Duodenal mucosa (tissue), 2 donors: ENCODE data around the gene CDH8.

Source experiments
- H3K27ac ChIP-seq: one replicate; pipeline ENCODE4 v1.7.0; 2013; ENCODE audit warnings: low read depth, low read length
- H3K27me3 ChIP-seq, 2 donors: one replicate each; pipeline ENCODE4 v1.7.0; 2013; ENCODE audit warnings: low read length in 2 of 2, control low read depth in 1 of 2; ENCODE audit not compliant: insufficient read depth in 2 of 2, control insufficient read depth in 1 of 2
- H3K36me3 ChIP-seq, 2 donors: one replicate each; pipeline ENCODE4 v1.7.0; 2013; ENCODE audit warnings: low read length in 2 of 2, control low read depth in 1 of 2; ENCODE audit not compliant: insufficient read depth in 2 of 2, control insufficient read depth in 1 of 2
- H3K4me1 ChIP-seq, 2 donors: one replicate each; pipeline ENCODE4 v1.7.0; 2013; ENCODE audit warnings: low read length in 2 of 2, control low read depth in 1 of 2; ENCODE audit not compliant: insufficient read depth in 2 of 2, control insufficient read depth in 1 of 2
- H3K4me3 ChIP-seq, 2 donors: one replicate each; pipeline ENCODE4 v1.7.0; 2013; ENCODE audit warnings: low read length in 2 of 2, low read depth in 1 of 2
- H3K9ac ChIP-seq, 2 donors: one replicate each; pipeline ENCODE4 v1.7.0; 2013; ENCODE audit warnings: low read length in 2 of 2, low read depth in 1 of 2
- H3K9me3 ChIP-seq, 2 donors: one replicate each; pipeline ENCODE4 v1.7.0; 2013; ENCODE audit warnings: low read length in 2 of 2, control low read depth in 1 of 2; ENCODE audit not compliant: control insufficient read depth in 1 of 2

Gene CDH8

DNA sequence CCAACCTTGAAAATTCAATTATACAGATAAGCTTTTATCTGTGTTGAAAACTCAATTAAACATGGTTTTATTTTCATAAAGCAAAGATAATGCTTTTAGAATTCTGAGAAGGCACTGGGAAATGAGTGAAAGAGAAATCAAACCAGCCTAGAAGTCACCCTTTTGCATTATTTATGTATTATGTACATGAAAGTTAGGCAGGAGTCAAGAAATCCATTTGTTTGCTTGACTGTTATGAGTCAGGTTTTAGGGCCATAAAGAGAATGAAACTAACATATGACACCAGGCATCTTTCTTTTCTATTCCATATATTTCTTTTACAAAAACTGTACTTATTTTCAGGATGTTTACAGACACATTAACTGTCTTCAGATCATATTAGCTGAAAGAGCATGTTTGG lies 23.3 kb upstream of the CDH8 start:
- H3K4me3 ChIP-seq, result no peak overlapping the region
- no peaks in the 10 kb centered on the region for H3K4me1 ChIP-seq
- H3K9ac ChIP-seq, result no peak overlapping the region
- no peaks in the 10 kb centered on the region for H3K36me3 ChIP-seq
- peaks cover 0 to 2% of the 10 kb centered on the region in 2 donors for H3K9me3 ChIP-seq
- H3K27me3 ChIP-seq, result no peaks in the 10 kb centered on the region
- no peak overlapping the region for H3K27ac ChIP-seq

- Histone ChIP-seq H3K36me3 (no peaks in the 10 kb centered on the region), H3K27me3 (no peaks in the 10 kb centered on the region), H3K9ac (no peak overlapping the region), H3K27ac (no peak overlapping the region), H3K4me1 (no peaks in the 10 kb centered on the region), H3K9me3 (peaks cover 0 to 2% of the 10 kb centered on the region in 2 donors), H3K4me3 (no peak overlapping the region)
Measured at GRCh38 chr16:62058412-62058811, 22.2 kb upstream of the CDH8 start.

GRCh38 chr16:62051942-62052341 lies 15.7 kb upstream of the CDH8 start:
- no peaks in the 10 kb centered on the region for H3K9me3 ChIP-seq

DNA sequence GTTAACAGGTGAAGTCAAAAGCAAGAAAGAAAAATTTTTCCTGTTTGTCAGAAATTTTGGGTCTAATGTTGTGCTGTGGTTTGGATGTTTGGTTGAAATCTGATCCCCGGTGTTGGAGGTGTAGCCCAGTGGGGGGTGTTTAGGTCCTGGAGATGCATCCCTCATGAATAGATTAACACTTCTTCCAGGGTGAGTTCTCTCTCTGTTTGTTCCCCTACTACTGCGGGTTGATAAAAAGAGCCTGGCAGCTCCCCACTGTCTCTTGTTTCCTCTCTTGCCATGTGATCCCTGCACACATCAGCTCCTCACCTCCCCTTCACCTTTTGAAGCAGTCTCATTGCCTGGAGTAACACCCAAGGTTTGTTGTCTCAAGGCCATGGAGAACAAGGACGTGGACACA lies 14.6 kb upstream of the CDH8 start:
- Histone ChIP-seq H3K4me3 (no peak overlapping the region), H3K9ac (no peak overlapping the region), H3K27me3 (no peaks in the 10 kb centered on the region), H3K27ac (no peak overlapping the region), H3K36me3 (no peaks in the 10 kb centered on the region), H3K4me1 (no peaks in the 10 kb centered on the region), H3K9me3 (no peaks in the 10 kb centered on the region)

More at GRCh38 chr16:62051942-62052341, 15.7 kb upstream of the CDH8 start:
- no peak overlapping the region for H3K9ac ChIP-seq
- H3K4me1 ChIP-seq, result no peaks in the 10 kb centered on the region
- H3K36me3 ChIP-seq, result no peaks in the 10 kb centered on the region
- H3K4me3 ChIP-seq, result no peak overlapping the region
- no peaks in the 10 kb centered on the region for H3K27me3 ChIP-seq
- no peak overlapping the region for H3K27ac ChIP-seq

DNA sequence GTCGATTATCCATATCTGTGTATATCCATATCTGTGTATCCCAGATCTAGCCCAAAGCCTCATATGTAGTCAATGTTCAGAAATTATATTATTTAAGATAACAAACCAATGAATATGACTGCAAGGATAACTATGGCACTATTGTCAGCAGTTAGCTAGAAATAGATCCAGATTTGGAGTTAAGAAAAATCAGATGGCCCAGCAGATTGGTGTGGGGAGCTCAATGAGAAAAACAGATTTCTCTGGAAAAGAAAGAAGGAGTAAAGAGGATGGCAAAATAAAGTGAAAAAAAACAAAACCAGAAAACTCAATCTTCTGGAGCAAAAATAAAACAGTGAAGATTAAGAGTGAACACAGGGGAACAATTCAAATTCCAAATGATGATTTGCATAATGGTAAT lies 10.6 kb upstream of the CDH8 start:
- H3K27me3 ChIP-seq, result no peaks in the 10 kb centered on the region
- H3K9ac ChIP-seq, result no peak overlapping the region
- no peak overlapping the region for H3K27ac ChIP-seq
- no peak overlapping the region for H3K4me3 ChIP-seq
- H3K9me3 ChIP-seq, result peaks cover 0 to 4% of the 10 kb centered on the region in 2 donors
- H3K4me1 ChIP-seq, result no peaks in the 10 kb centered on the region
- no peaks in the 10 kb centered on the region for H3K36me3 ChIP-seq

- peaks cover 0 to 4% of the 10 kb centered on the region in 2 donors for H3K9me3 ChIP-seq
Measured at GRCh38 chr16:62041401-62041800, 5.2 kb upstream of the CDH8 start.

DNA sequence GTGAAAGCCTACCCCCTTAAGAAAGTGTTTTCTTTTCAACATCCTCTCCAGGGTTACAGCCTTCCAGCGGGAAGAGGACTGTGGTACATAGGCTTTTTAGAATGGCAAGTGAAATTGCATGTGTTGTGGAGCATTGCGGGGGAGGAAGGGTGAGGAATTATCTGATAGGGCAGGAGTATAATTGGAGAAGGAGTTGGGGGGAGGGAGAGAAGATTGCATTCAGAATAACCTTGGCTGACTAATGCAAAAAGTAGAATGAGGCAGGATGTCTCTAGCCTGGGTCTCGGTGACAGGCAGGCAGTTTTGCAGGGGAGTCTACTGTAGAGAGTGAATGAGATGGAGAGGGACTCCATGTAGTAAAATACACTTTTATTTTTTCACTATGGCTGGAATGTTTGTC lies 2.4 kb upstream of the CDH8 start:
- Histone ChIP-seq H3K27ac (no peak overlapping the region), H3K4me1 (no peaks in the 10 kb centered on the region), H3K36me3 (no peaks in the 10 kb centered on the region), H3K9ac (no peak overlapping the region), H3K4me3 (no peak overlapping the region), H3K27me3 (peaks cover 0 to 21% of the 10 kb centered on the region in 2 donors), H3K9me3 (peaks cover 0 to 5% of the 10 kb centered on the region in 2 donors)

More at GRCh38 chr16:62041401-62041800, 5.2 kb upstream of the CDH8 start:
- H3K36me3 ChIP-seq, result no peaks in the 10 kb centered on the region
- no peak overlapping the region for H3K9ac ChIP-seq
- H3K4me1 ChIP-seq, result no peaks in the 10 kb centered on the region
- no peak overlapping the region for H3K27ac ChIP-seq
- H3K4me3 ChIP-seq, result no peak overlapping the region
- H3K27me3 ChIP-seq, result peaks cover 0 to 7% of the 10 kb centered on the region in 2 donors

GRCh38 chr16:62038225-62038624 lies 2.0 kb upstream of the CDH8 start:
- H3K27me3 ChIP-seq, result peaks cover 0 to 21% of the 10 kb centered on the region in 2 donors

DNA sequence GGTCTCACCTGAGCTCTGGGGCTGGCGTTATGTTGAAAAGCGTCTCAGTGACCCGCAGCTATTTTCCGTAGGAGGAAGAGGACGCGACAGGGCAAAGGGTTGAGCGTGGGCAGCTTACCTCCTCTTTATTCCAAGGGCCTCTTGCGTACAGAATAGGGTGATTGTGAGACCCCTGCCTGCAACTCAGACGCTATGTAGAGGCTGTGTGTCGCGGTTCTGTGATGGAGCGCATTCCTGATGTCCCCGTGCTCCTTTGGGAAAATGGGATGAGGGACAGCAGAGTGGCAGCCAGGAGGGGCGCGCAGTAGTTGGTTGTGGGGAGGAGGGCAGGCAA lies 531 bp upstream of the CDH8 start:
- H3K36me3 ChIP-seq, result no peaks in the 10 kb centered on the region
- H3K27ac ChIP-seq, result no peak overlapping the region
- H3K9me3 ChIP-seq, result peaks cover 0 to 5% of the 10 kb centered on the region in 2 donors
- no peaks in the 10 kb centered on the region for H3K4me1 ChIP-seq
- no peak overlapping the region for H3K9ac ChIP-seq
- H3K4me3 ChIP-seq, result no peak overlapping the region
- peaks cover 0 to 21% of the 10 kb centered on the region in 2 donors for H3K27me3 ChIP-seq

More at GRCh38 chr16:62038225-62038624, 2.0 kb upstream of the CDH8 start:
- H3K27ac ChIP-seq, result no peak overlapping the region
- H3K9ac ChIP-seq, result no peak overlapping the region
- H3K4me3 ChIP-seq, result no peak overlapping the region
- no peaks in the 10 kb centered on the region for H3K4me1 ChIP-seq
- H3K9me3 ChIP-seq, result peaks cover 0 to 5% of the 10 kb centered on the region in 2 donors
- H3K36me3 ChIP-seq, result no peaks in the 10 kb centered on the region

DNA sequence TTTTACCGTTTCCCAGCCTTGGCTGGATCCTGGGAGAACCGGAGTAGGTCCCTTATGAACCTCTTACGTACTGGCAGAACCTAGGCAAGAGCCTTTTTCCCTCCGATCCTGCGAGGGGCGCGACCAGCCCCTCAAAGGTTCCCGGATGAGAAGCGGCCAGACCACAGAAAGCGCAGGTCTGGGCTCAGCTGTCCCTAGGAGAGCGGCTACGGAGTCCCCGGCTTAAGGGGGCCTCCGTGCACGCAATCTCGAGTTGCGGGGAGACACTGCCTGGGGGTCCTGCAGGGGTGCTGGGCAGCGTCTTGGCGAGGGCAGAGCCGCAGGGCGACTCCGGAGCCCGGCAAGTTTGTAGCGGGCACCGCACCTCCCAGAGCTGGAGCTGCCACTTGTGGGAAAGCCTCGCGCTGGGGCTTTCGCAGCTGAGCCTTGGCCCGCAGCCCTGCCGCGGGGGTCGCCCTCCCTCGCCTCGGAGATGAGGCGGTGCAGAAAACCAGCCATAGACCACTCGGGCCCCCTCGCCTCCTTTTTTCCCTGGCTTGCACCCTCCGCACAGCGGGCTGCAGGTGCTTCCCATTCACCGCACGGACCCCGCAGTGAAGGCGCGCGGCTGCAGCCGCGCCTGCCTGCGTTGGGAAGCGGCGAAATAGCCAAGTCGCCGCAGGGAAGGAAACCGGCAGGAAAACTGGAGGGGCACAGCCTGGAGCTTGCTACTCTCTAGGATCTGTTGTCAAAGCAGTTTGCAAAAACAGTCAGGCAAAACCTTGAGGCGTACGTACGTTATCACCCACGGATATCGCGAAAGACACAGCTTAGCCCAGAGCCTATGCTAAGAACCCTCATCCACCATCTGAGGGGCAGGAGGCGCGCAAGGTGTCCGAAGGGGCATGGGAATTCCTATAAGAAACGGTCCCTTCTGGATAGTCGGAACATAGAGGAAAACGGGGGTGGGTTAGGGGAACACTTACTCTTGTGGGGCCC lies 834 bp downstream of the CDH8 start:
- Histone ChIP-seq H3K9me3 (peaks cover 0 to 5% of the 10 kb centered on the region in 2 donors), H3K36me3 (no peaks in the 10 kb centered on the region), H3K27ac (no peak overlapping the region), H3K4me1 (no peaks in the 10 kb centered on the region), H3K27me3 (peaks cover 0 to 21% of the 10 kb centered on the region in 2 donors), H3K9ac (no peak overlapping the region), H3K4me3 (no peak overlapping the region)
